Measurements from ENCODE around the gene WASF1.
A peak's percentile ranks its signal among the peaks of the same experiment; 100 is the strongest.
"Not testable (repeated sequence)": the region's sequence is repeated elsewhere in the genome, so short reads cannot be mapped to it uniquely, and the experiment has no call there.

Gene WASF1

GRCh38 chr6:110178626-110179405 is 654 bp downstream of the WASF1 start:
- DNase-seq (ENCODE audit: low read depth in 1 of 2, low spot score in 1 of 2): peak; percentile 24 to 36

- DNase-seq (ENCODE audit: low read depth in 1 of 2, low spot score in 1 of 2): no peak
Observed at GRCh38 chr6:110173506-110174132, 5.9 kb downstream of the WASF1 start.

GRCh38 chr6:110170081-110170480 is 9.4 kb downstream of the WASF1 start:
- no peak for DNase-seq (ENCODE audit: low read depth in 1 of 2, low spot score in 1 of 2)

- no peak for DNase-seq (ENCODE audit: low read depth in 1 of 2, low spot score in 1 of 2)
Observed at GRCh38 chr6:110158479-110158878, 21.0 kb downstream of the WASF1 start.

GRCh38 chr6:110147870-110148269 is 31.6 kb downstream of the WASF1 start:
- no peak for DNase-seq (ENCODE audit: low read depth in 1 of 2, low spot score in 1 of 2)

DNA sequence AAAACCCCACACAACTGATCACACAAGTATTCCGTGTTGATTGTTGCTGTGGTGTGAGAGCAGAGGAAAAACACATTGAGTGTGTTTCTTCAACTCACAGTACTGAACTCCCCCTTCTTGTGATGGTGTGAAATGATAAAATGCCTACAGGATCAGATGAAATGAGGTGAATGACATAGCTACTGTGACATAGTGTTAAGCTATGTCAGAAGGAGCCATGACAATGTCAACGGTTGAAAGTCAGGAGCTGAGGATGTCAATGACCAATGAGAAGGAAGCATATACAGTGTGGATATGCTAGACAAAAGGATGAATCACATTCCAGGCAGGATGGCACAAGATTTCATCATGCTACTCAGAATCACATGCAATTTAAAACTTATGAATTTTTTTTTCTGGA is 38.8 kb downstream of the WASF1 start:
- no peak for DNase-seq (ENCODE audit: low read depth in 1 of 2, low spot score in 1 of 2)

DNA sequence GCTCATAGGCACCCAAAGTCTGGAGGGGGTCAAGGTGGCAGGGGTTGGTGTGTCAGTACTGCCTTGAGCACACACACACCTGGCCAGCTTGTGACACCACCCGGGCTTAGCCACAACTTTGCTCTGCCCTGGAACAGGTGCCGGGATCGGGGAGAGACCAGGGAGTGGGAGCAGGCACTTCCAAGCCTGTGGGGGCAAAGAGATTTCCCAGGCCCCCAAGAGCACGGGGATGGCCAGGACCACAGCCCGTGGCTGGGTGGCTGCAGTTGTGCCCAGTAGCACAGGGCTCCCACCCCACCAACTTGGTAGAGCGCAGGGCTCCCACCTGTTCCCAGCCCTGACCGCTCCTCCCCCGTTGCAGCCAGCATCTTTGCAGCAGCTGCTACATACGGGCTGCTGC is 40.4 kb downstream of the WASF1 start:
- DNase-seq (ENCODE audit: low read depth in 1 of 2, low spot score in 1 of 2): no peak

- DNase-seq (ENCODE audit: low read depth in 1 of 2, low spot score in 1 of 2): no peak
Observed at GRCh38 chr6:110137924-110138887, 41.3 kb downstream of the WASF1 start.

GRCh38 chr6:110130362-110130761 is 49.1 kb downstream of the WASF1 start:
- no peak for DNase-seq (ENCODE audit: low read depth in 1 of 2, low spot score in 1 of 2)

- no peak for DNase-seq (ENCODE audit: low read depth in 1 of 2, low spot score in 1 of 2)
Observed at GRCh38 chr6:110128418-110128817, 51.1 kb downstream of the WASF1 start.

GRCh38 chr6:110125361-110125760 is 54.1 kb downstream of the WASF1 start:
- DNase-seq (ENCODE audit: low read depth in 1 of 2, low spot score in 1 of 2): no peak

DNA sequence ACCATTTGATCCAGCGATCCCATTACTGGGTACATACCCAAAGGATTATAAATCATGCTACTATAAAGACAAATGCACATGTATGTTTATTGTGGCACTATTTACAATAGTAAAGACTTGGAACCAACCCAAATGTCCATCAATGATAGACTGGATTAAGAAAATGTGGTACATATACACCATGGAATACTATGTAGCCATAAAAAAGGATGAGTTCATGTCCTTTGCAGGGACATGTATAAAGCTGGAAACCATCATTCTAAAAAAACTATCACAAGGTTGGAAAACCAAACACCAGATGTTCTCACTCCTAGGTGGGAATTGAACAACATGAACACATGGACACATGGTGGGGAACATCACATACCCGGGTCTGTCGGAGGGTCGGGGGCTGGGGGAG is 57.8 kb downstream of the WASF1 start:
- DNase-seq (ENCODE audit: low read depth in 1 of 2, low spot score in 1 of 2): not testable (repeated sequence)

- DNase-seq (ENCODE audit: low read depth in 1 of 2, low spot score in 1 of 2): no peak
Observed at GRCh38 chr6:110116258-110116657, 63.2 kb downstream of the WASF1 start.

DNA sequence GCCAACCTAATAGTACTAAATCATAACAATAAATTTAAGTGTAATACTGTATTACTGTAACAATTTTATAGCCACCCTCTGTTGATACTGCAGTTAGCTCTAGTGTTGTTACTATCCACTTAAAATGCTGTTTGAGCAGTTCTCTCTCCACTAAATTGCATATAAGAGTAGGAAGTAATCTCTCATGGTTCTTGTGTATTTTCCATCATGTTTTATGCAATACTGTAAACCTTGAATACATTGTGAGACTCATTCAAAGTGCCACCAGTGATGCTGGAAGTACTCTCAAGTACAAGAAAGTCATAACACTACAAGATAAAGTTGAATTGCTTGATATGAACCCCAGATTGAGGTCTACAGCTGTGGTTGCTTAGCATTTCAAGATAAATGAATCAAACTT is 65.5 kb downstream of the WASF1 start:
- no peak for DNase-seq (ENCODE audit: low read depth in 1 of 2, low spot score in 1 of 2)

DNA sequence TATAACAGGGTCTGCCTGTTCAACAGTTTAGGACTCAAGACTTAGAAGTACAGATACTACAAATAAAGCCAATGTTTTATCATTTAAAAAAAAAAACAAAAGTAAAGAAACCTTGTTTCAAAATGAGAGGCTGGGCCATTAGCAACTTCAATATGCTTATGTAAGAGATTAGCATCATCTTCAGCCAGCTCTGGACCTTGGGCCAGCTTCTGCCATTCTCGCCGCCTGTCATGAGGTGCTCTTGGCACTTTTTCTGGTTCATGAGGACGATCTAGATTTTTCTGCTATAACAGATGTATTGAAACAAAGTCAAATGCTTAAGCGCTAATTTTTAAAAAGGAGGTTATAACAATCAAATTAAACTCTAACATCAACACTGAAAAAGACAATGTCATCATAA is 74.2 kb downstream of the WASF1 start:
- no peak for DNase-seq (ENCODE audit: low read depth in 1 of 2, low spot score in 1 of 2)

DNA sequence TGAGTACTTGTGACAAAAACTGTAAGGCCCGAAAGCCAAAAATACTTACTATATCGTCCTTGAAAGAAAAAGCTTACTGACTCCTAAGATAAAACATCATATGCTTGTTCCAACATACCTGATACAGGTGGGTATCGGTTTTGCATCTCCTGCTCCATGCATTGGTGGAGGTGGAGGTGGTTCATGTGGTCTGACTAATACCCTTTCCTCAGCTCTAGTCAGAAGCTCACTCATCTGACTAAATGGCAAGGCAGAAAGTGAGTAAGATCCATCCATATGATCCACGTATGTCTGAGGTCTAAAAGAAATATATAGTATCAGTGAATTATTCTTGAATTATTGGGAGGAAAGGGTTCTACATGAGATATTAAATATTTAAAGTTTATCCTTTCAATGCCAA is 76.2 kb downstream of the WASF1 start:
- no peak for DNase-seq (ENCODE audit: low read depth in 1 of 2, low spot score in 1 of 2)

GRCh38 chr6:110102411-110102810 is 77.1 kb downstream of the WASF1 start:
- no peak for DNase-seq (ENCODE audit: low read depth in 1 of 2, low spot score in 1 of 2)

GRCh38 chr6:110101885-110102284 is 77.6 kb downstream of the WASF1 start:
- no peak for DNase-seq (ENCODE audit: low read depth in 1 of 2, low spot score in 1 of 2)

DNA sequence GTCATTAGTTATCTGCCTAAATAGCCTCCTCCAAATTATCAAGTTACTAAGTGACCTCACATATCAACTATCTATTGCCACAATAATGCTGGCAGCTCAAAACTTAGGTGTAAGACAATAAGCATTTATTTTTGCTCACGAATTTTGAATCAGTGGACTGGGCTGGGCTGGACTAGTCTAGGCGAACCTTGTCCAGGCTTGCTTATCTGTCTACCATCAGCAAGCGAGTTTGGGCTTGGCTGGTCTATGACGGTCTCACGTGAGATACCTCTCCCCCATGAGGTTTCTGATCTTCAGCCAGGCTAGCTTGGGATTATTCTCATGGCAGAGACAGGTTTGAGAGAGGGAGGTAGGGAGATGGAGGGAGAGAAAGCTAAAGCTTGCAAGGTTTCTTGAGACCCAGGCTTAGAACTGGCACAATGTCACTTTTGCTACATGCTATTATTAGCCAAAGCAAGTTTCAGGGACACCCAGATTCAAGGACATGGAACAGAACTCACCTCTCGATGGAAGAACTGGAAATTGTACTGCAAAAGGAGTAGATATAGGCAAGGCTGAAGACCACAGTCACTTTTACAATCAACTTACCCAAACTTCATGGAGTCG is 80.9 kb downstream of the WASF1 start:
- no peak for DNase-seq (ENCODE audit: low read depth in 1 of 2, low spot score in 1 of 2)

- no peak for DNase-seq (ENCODE audit: low read depth in 1 of 2, low spot score in 1 of 2)
Observed at GRCh38 chr6:110097443-110097842, 82.0 kb downstream of the WASF1 start.

DNA sequence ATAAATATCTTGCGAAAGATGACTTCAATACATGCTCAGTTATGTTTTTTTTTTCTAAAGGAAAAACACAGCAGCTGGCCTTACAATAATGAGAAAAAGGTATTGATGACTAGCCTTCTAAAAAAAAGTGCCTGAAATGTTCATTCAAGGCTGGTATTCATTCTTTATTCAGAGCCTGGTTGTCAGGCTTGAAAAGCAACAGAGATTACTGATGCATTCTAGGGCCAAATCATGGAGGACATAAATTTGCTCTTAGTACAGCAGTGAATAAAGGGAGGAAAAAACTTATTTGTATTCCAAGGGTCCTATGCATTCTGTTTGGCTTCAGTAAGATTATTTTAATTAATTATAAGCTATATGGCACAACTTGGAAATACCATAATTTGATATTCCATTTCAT is 83.5 kb downstream of the WASF1 start:
- DNase-seq (ENCODE audit: low read depth in 1 of 2, low spot score in 1 of 2): no peak

All from activated CD4-positive, alpha-beta T cell treated with anti-CD3 and anti-CD28 coated beads, Interleukin-2, amount 50 U/mL, for 24 hours (primary cell).